ENCODE results near the gene IL21.

- TF ChIP-seq POLR2AphosphoS5 (IDR thresholded peaks at IDR 0.05; ENCODE audit: low read depth, low read length) = no peak
- TF ChIP-seq, protein P1, sequence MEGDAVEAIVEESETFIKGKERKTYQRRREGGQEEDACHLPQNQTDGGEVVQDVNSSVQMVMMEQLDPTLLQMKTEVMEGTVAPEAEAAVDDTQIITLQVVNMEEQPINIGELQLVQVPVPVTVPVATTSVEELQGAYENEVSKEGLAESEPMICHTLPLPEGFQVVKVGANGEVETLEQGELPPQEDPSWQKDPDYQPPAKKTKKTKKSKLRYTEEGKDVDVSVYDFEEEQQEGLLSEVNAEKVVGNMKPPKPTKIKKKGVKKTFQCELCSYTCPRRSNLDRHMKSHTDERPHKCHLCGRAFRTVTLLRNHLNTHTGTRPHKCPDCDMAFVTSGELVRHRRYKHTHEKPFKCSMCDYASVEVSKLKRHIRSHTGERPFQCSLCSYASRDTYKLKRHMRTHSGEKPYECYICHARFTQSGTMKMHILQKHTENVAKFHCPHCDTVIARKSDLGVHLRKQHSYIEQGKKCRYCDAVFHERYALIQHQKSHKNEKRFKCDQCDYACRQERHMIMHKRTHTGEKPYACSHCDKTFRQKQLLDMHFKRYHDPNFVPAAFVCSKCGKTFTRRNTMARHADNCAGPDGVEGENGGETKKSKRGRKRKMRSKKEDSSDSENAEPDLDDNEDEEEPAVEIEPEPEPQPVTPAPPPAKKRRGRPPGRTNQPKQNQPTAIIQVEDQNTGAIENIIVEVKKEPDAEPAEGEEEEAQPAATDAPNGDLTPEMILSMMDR (IDR thresholded peaks at IDR 0.05) = no peak
- TF ChIP-seq, protein P2, sequence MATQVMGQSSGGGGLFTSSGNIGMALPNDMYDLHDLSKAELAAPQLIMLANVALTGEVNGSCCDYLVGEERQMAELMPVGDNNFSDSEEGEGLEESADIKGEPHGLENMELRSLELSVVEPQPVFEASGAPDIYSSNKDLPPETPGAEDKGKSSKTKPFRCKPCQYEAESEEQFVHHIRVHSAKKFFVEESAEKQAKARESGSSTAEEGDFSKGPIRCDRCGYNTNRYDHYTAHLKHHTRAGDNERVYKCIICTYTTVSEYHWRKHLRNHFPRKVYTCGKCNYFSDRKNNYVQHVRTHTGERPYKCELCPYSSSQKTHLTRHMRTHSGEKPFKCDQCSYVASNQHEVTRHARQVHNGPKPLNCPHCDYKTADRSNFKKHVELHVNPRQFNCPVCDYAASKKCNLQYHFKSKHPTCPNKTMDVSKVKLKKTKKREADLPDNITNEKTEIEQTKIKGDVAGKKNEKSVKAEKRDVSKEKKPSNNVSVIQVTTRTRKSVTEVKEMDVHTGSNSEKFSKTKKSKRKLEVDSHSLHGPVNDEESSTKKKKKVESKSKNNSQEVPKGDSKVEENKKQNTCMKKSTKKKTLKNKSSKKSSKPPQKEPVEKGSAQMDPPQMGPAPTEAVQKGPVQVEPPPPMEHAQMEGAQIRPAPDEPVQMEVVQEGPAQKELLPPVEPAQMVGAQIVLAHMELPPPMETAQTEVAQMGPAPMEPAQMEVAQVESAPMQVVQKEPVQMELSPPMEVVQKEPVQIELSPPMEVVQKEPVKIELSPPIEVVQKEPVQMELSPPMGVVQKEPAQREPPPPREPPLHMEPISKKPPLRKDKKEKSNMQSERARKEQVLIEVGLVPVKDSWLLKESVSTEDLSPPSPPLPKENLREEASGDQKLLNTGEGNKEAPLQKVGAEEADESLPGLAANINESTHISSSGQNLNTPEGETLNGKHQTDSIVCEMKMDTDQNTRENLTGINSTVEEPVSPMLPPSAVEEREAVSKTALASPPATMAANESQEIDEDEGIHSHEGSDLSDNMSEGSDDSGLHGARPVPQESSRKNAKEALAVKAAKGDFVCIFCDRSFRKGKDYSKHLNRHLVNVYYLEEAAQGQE (IDR thresholded peaks at IDR 0.05; ENCODE audit: low read depth, low read length) = no peak
- no peak for TF ChIP-seq YY1 (IDR thresholded peaks at IDR 0.05; ENCODE audit: low read depth)
Measured at GRCh38 chr4:122663291-122663690, 42.4 kb upstream of the IL21 start.
